CD14-positive monocyte (primary cell): ENCODE results near the gene TSPAN10. TPM values are rescaled to one million over a fixed set of nuclear protein-coding genes. Genes with fewer than 3 reads are reported as not detected.

Experiments
- DNase-seq, 3 donors: peaks; one replicate each; pipeline ENCODE4 v3.0.0-alpha.2; 2011 to 2022
- H2AFZ ChIP-seq: 2 replicates; pipeline ENCODE4 v1.6.0; 2012; ENCODE audit warnings: mild to moderate bottlenecking, low read depth, low read length, inconsistent platforms; ENCODE audit not compliant: insufficient read depth, poor library complexity, severe bottlenecking
- H3K27ac ChIP-seq, 2 donors: 1 replicate in 1 of 2; 2 replicates in 1 of 2; pipeline ENCODE4 v1.5.1; 2012 to 2013; ENCODE audit warnings: low read length in 2 of 2, control low read depth in 1 of 2, inconsistent platforms in 1 of 2, low read depth in 1 of 2, mild to moderate bottlenecking in 1 of 2
- H3K27me3 ChIP-seq, 2 donors: one replicate each; pipeline versions ENCODE4 v1.6.0 to v1.6.1; 2011 to 2013; ENCODE audit warnings: low read length in 2 of 2; ENCODE audit not compliant: control insufficient read depth in 2 of 2, insufficient read depth in 2 of 2
- H3K36me3 ChIP-seq, 2 donors: replicated peaks in 1 of 2; 1 replicate in 1 of 2; 2 replicates in 1 of 2; pipeline versions ENCODE4 v1.5.1 to v1.6.1; 2012 to 2013; ENCODE audit warnings: low read length in 2 of 2, control low read depth in 1 of 2, inconsistent platforms in 1 of 2, mild to moderate bottlenecking in 1 of 2; ENCODE audit not compliant: insufficient read depth in 2 of 2, control insufficient read depth in 1 of 2
- H3K4me1 ChIP-seq, 2 donors: 1 replicate in 1 of 2; 2 replicates in 1 of 2; pipeline versions ENCODE4 v1.5.1 to v1.6.1; 2012 to 2013; ENCODE audit warnings: low read length in 2 of 2, control low read depth in 1 of 2, inconsistent platforms in 1 of 2, mild to moderate bottlenecking in 1 of 2, moderate library complexity in 1 of 2; ENCODE audit not compliant: insufficient read depth in 2 of 2, control insufficient read depth in 1 of 2
- H3K4me2 ChIP-seq: replicated peaks from 2 replicates; pipeline ENCODE3; 2012; ENCODE audit warnings: low read length, moderate library complexity, mild to moderate bottlenecking; ENCODE audit not compliant: poor library complexity, severe bottlenecking; ENCODE audit errors: extremely low read depth
- H3K4me3 ChIP-seq, 3 experiments: fragments of 200-600 bp in 1 of 3; sonication (generic) in 1 of 3; replicated peaks in 1 of 3; 1 replicate in 2 of 3; 2 replicates in 1 of 3; pipeline ENCODE4 v1.5.1; 2011 to 2013; ENCODE audit warnings: low read length in 3 of 3, mild to moderate bottlenecking in 3 of 3, control low read depth in 2 of 3, low read depth in 2 of 3, inconsistent platforms in 1 of 3, moderate library complexity in 1 of 3
- H3K79me2 ChIP-seq: 2 replicates; pipeline ENCODE4 v1.6.0; 2012; ENCODE audit warnings: mild to moderate bottlenecking, control low read depth, inconsistent platforms, low read length, moderate library complexity; ENCODE audit not compliant: insufficient read depth
- H3K9ac ChIP-seq: 2 replicates; pipeline ENCODE4 v1.6.0; 2017; ENCODE audit warnings: low read length, mild to moderate bottlenecking; ENCODE audit not compliant: insufficient read depth, poor library complexity, severe bottlenecking
- H3K9me3 ChIP-seq, 2 donors: replicated peaks in 1 of 2; 1 replicate in 1 of 2; 2 replicates in 1 of 2; pipeline versions ENCODE4 v1.5.1 to v1.6.1; 2012 to 2013; ENCODE audit warnings: low read length in 2 of 2, control low read depth in 1 of 2; ENCODE audit not compliant: control insufficient read depth in 1 of 2, insufficient read depth in 1 of 2
- H4K20me1 ChIP-seq: 2 replicates; pipeline ENCODE4 v1.6.0; 2012; ENCODE audit warnings: mild to moderate bottlenecking, low read length, control low read depth, moderate library complexity; ENCODE audit not compliant: insufficient read depth
- H3K27ac Mint-ChIP-seq, 7 donors: one replicate each; pipeline ENCODE4 v1.8.0; 2020; ENCODE audit warnings: mild to moderate bottlenecking in 7 of 7, mixed read lengths in 7 of 7, moderate library complexity in 6 of 7, inconsistent platforms in 2 of 7
- H3K27me3 Mint-ChIP-seq, 3 donors: one replicate each; pipeline ENCODE4 v1.8.0; 2021 to 2022; ENCODE audit warnings: low read depth in 3 of 3, mild to moderate bottlenecking in 3 of 3, mixed read lengths in 3 of 3, moderate library complexity in 3 of 3, inconsistent platforms in 1 of 3
- H3K36me3 Mint-ChIP-seq, 2 donors: one replicate each; pipeline ENCODE4 v1.8.0; 2020; ENCODE audit warnings: mixed read lengths in 2 of 2, inconsistent platforms in 1 of 2, mild to moderate bottlenecking in 1 of 2
- H3K4me1 Mint-ChIP-seq: one replicate; pipeline ENCODE4 v1.8.0; 2020; ENCODE audit warnings: mild to moderate bottlenecking, mixed read lengths
- H3K4me3 Mint-ChIP-seq, 2 donors: one replicate each; pipeline ENCODE4 v1.8.0; 2020; ENCODE audit warnings: mild to moderate bottlenecking in 2 of 2, mixed read lengths in 2 of 2, moderate library complexity in 1 of 2
- H3K9me3 Mint-ChIP-seq, 7 donors: one replicate each; pipeline ENCODE4 v1.8.0; 2020 to 2022; ENCODE audit warnings: mixed read lengths in 7 of 7, mild to moderate bottlenecking in 6 of 7, moderate library complexity in 6 of 7, inconsistent platforms in 2 of 7
- WGBS: methylation state at CpG from one replicate; pipeline ENCODE4 v1.1.5; 2013; ENCODE audit warnings: missing lambda C conversion rate; ENCODE audit not compliant: insufficient coverage; 5-methylcytosine and 5-hydroxymethylcytosine counted together
- intact Hi-C, 2 donors: fragments of 100-400 bp; cut with micrococcal nuclease; formaldehyde crosslinking; loops; one replicate each; pipeline versions ENCODE4 v1.15.0 to v1.15.1; 2023
- polyA plus RNA-seq, 3 donors: library from polyadenylated mRNA; depleted of rRNA in 1 of 3; unstranded in 2 of 3; stranded (reverse) in 1 of 3; fragments of 300-500 nt in 2 of 3; fragments of >200 nt in 1 of 3; fragmentation: Illumina TruSeq in 2 of 3; gene quantifications; 1 replicate in 2 of 3; 2 replicates in 1 of 3; pipeline ENCODE4 v1.2.3, GENCODE V29; 2012 to 2021
- TF ChIP-seq, protein P1 (sequence below): fragments of 200-600 bp; IDR thresholded peaks from one replicate; pipeline ENCODE4 v1.8.0; 2022; ENCODE audit warnings: antibody characterized with exemption, mild to moderate bottlenecking

TSPAN10 gene
- polyA plus RNA-seq, 3 donors, result not detected

DNA sequence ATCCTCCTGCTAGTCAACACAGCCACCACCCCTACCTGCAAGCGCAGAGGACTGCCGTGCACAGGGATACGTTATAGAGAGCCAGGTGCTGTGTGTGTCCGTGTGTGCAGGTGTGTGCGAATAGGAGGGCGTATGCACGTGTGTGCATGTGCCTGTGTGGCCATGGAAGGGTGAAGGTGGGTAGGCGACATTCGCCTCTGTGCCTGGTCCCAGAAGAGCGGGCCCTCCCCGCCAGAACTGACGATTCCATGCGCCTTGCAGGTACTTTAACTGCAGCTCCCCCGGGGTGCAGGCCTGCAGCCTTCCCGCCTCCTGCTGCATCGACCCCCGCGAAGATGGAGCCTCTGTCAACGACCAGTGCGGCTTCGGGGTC is 10.6 kb downstream of the TSPAN10 start:
- peaks cover 30 to 42% (median 39%) of the 10 kb centered on the region in 3 donors for H3K27me3 Mint-ChIP-seq
- WGBS, result 52% methylated on average over 18 of the region's 21 CpGs
- H3K4me3 Mint-ChIP-seq, result peak overlapping the region in 1 of 2 donors; percentile 61
- Histone ChIP-seq H3K4me1 (peaks cover 0 to 1% of the 10 kb centered on the region in 2 donors), H3K9me3 (peaks cover 13 to 16% of the 10 kb centered on the region in 2 donors), H2AFZ (no peak overlapping the region), H4K20me1 (no peaks in the 10 kb centered on the region), H3K9ac (no peak overlapping the region), H3K4me3 (no peak overlapping the region), H3K27me3 (peaks cover 11 to 30% of the 10 kb centered on the region in 2 donors), H3K4me2 (no peak overlapping the region), H3K36me3 (no peaks in the 10 kb centered on the region), H3K27ac (no peak overlapping the region), H3K79me2 (no peaks in the 10 kb centered on the region)
- TF ChIP-seq, protein P1, sequence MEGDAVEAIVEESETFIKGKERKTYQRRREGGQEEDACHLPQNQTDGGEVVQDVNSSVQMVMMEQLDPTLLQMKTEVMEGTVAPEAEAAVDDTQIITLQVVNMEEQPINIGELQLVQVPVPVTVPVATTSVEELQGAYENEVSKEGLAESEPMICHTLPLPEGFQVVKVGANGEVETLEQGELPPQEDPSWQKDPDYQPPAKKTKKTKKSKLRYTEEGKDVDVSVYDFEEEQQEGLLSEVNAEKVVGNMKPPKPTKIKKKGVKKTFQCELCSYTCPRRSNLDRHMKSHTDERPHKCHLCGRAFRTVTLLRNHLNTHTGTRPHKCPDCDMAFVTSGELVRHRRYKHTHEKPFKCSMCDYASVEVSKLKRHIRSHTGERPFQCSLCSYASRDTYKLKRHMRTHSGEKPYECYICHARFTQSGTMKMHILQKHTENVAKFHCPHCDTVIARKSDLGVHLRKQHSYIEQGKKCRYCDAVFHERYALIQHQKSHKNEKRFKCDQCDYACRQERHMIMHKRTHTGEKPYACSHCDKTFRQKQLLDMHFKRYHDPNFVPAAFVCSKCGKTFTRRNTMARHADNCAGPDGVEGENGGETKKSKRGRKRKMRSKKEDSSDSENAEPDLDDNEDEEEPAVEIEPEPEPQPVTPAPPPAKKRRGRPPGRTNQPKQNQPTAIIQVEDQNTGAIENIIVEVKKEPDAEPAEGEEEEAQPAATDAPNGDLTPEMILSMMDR, result no peak
- H3K36me3 Mint-ChIP-seq, result peaks cover 2 to 6% of the 10 kb centered on the region in 2 donors
- H3K4me1 Mint-ChIP-seq, result no peaks in the 10 kb centered on the region
- peaks cover 10 to 26% (median 19%) of the 10 kb centered on the region in 7 donors for H3K9me3 Mint-ChIP-seq
- DNase-seq, result no peak
- intact Hi-C loops, result no loop called here
- H3K27ac Mint-ChIP-seq, result no peak overlapping the region

DNA sequence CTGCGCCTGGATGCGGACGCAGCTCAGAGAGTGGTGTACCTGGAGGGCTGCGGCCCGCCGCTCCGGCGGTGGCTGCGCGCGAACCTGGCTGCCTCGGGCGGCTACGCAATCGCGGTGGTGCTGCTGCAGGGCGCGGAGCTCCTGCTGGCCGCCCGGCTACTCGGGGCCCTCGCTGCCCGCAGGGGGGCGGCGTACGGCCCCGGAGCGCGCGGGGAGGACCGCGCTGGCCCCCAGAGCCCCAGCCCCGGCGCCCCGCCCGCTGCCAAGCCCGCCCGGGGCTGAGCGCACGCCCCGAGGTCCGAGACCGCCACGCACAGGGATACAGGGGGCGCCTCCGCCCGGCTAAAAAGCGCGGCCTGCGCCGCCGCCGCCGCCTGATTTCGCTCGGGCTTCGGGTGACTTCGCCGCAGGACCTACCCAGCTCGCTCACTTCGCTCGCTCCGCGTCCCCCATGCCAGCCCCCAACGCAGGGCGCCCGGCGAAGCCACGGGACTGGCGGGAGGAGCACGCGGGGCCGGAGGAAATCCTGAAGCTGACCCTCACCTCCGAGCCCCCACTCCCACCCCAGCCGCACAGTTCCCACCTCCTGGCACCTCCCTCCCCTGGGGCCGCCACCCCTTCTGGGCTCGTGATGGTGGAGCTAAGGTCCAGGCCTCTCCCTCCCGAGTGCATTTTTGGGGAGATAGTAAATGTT is 11.2 kb downstream of the TSPAN10 start:
- TF ChIP-seq, protein P1, result no peak
- no peaks in the 10 kb centered on the region for H3K36me3 ChIP-seq
- Mint-ChIP-seq H3K9me3 (peaks cover 10 to 26% (median 19%) of the 10 kb centered on the region in 7 donors), H3K4me1 (peaks cover 2% of the 10 kb centered on the region), H3K27me3 (peaks cover 30 to 42% (median 41%) of the 10 kb centered on the region in 3 donors), H3K36me3 (peaks cover 2 to 6% of the 10 kb centered on the region in 2 donors), H3K27ac (no peak overlapping the region), H3K4me3 (peak overlapping the region in 1 of 2 donors; percentile 71)
- intact Hi-C loops, result no loop called here
- no peak overlapping the region for H3K4me2 ChIP-seq
- H2AFZ ChIP-seq, result no peak overlapping the region
- 13% methylated on average over 75 of the region's 78 CpGs for WGBS
- peaks cover 5 to 6% of the 10 kb centered on the region in 2 donors for H3K4me1 ChIP-seq
- H3K9ac ChIP-seq, result no peak overlapping the region
- H3K79me2 ChIP-seq, result no peaks in the 10 kb centered on the region
- DNase-seq, result no peak
- H4K20me1 ChIP-seq, result no peaks in the 10 kb centered on the region
- no peak overlapping the region for H3K27ac ChIP-seq
- no peak overlapping the region for H3K4me3 ChIP-seq
- H3K27me3 ChIP-seq, result peaks cover 11 to 30% of the 10 kb centered on the region in 2 donors
- H3K9me3 ChIP-seq, result peaks cover 13 to 16% of the 10 kb centered on the region in 2 donors
